Activated CD4-positive, alpha-beta T cell treated with anti-CD3 and anti-CD28 coated beads, Interleukin-2, amount 10 ng/mL, durations not matched to agents 24 days and 14 days (primary cell): ENCODE results near the gene RAPGEF4. TPM values are rescaled to one million over a fixed set of nuclear protein-coding genes. Genes with fewer than 3 reads are reported as not detected.
A peak's percentile ranks its signal among the peaks of the same experiment; 100 is the strongest.

Experiments
- DNase-seq: peaks from one replicate; pipeline ENCODE4 v3.0.0; 2022
- H3K27ac Mint-ChIP-seq: one replicate; pipeline ENCODE4 v1.8.0; 2022; ENCODE audit warnings: mild to moderate bottlenecking, mixed read lengths
- H3K27me3 Mint-ChIP-seq: one replicate; pipeline ENCODE4 v1.8.0; 2022; ENCODE audit warnings: mixed read lengths
- H3K36me3 Mint-ChIP-seq: one replicate; pipeline ENCODE4 v1.8.0; 2022; ENCODE audit warnings: low read depth, mild to moderate bottlenecking, mixed read lengths
- H3K4me1 Mint-ChIP-seq: one replicate; pipeline ENCODE4 v1.8.0; 2021; ENCODE audit warnings: mixed read lengths
- H3K4me3 Mint-ChIP-seq: one replicate; pipeline ENCODE4 v1.8.0; 2022; ENCODE audit warnings: mild to moderate bottlenecking, moderate library complexity, mixed read lengths
- H3K9me3 Mint-ChIP-seq: one replicate; pipeline ENCODE4 v1.8.0; 2021; ENCODE audit warnings: mixed read lengths
- intact Hi-C: fragments of 100-400 bp; cut with micrococcal nuclease; formaldehyde crosslinking; loops from one replicate; pipeline ENCODE4 v1.15.1; 2023
- total RNA-seq: library from RNA; stranded (reverse); gene quantifications from 2 replicates; pipeline ENCODE4 v1.2.3, GENCODE V29; 2022

The RAPGEF4 gene
- total RNA-seq, 1 donor from 2014 or later: 0.37 TPM

GRCh38 chr2:173095356-173095755 is 359.7 kb downstream of the RAPGEF4 start:
- no peaks in the 10 kb centered on the region for H3K27me3 Mint-ChIP-seq
- DNase-seq: no peak
- no peak overlapping the region for H3K27ac Mint-ChIP-seq
- H3K36me3 Mint-ChIP-seq: peaks cover 15% of the 10 kb centered on the region
- H3K4me3 Mint-ChIP-seq: no peak overlapping the region
- intact Hi-C loops: no loop called here
- H3K9me3 Mint-ChIP-seq: no peaks in the 10 kb centered on the region
- peaks cover 8% of the 10 kb centered on the region for H3K4me1 Mint-ChIP-seq

- intact Hi-C loops: no loop called here
- H3K36me3 Mint-ChIP-seq: peaks cover 7% of the 10 kb centered on the region
- peaks cover 18% of the 10 kb centered on the region for H3K4me1 Mint-ChIP-seq
- H3K27ac Mint-ChIP-seq: no peak overlapping the region
- H3K4me3 Mint-ChIP-seq: no peak overlapping the region
- H3K27me3 Mint-ChIP-seq: no peaks in the 10 kb centered on the region
- H3K9me3 Mint-ChIP-seq: no peaks in the 10 kb centered on the region
- DNase-seq: no peak
These were observed 363.6 kb downstream of the RAPGEF4 start for GRCh38 chr2:173099271-173099670.

- H3K4me1 Mint-ChIP-seq: peaks cover 16% of the 10 kb centered on the region
- no peak overlapping the region for H3K27ac Mint-ChIP-seq
- intact Hi-C loops: loop anchor here (2.0 kb wide), 1 partner anchor 23 kb away; no protein-coding TSS in a partner anchor
- no peak for DNase-seq
- H3K9me3 Mint-ChIP-seq: no peaks in the 10 kb centered on the region
- H3K27me3 Mint-ChIP-seq: no peaks in the 10 kb centered on the region
- H3K36me3 Mint-ChIP-seq: peaks cover 3% of the 10 kb centered on the region
- H3K4me3 Mint-ChIP-seq: no peak overlapping the region
These were observed 364.2 kb downstream of the RAPGEF4 start for GRCh38 chr2:173099804-173100203.

- no peak for DNase-seq
- peaks cover 19% of the 10 kb centered on the region for H3K4me1 Mint-ChIP-seq
- intact Hi-C loops: loop anchor here (1.0 to 2.0 kb wide), 3 partner anchors 25 to 50 kb away; no protein-coding TSS in a partner anchor
- no peak overlapping the region for H3K4me3 Mint-ChIP-seq
- peaks cover under 1% of the 10 kb centered on the region for H3K36me3 Mint-ChIP-seq
- no peaks in the 10 kb centered on the region for H3K9me3 Mint-ChIP-seq
- no peaks in the 10 kb centered on the region for H3K27me3 Mint-ChIP-seq
- H3K27ac Mint-ChIP-seq: peak overlapping the region; percentile 55
These were observed 366.0 kb downstream of the RAPGEF4 start for GRCh38 chr2:173101687-173102086.

Other genes with a start within 250 kb of the RAPGEF4 start
- 42.6 and 46.9 TPM in 2 replicates for gene PDK1, start 179.8 kb upstream of the RAPGEF4 start, total RNA-seq